NT2/D1 (cell line): ENCODE measurements around the gene GSG1L.
A peak's percentile ranks its signal among the peaks of the same experiment; 100 is the strongest.

Experiments
- DNase-seq: peaks from one replicate; pipeline ENCODE4 v3.0.0-alpha.2; 2011; ENCODE audit warnings: low read depth, low spot score
- H3K27me3 ChIP-seq: 2 replicates; pipeline ENCODE4 v1.6.0; 2011; ENCODE audit warnings: mild to moderate bottlenecking; ENCODE audit not compliant: insufficient read length, insufficient read depth
- H3K36me3 ChIP-seq: 2 replicates; pipeline ENCODE4 v1.6.1; 2011; ENCODE audit warnings: mild to moderate bottlenecking, low read length, mixed read lengths; ENCODE audit not compliant: insufficient read depth, insufficient read length
- H3K4me1 ChIP-seq: 2 replicates; pipeline ENCODE4 v1.5.1; 2011; ENCODE audit not compliant: insufficient read depth, insufficient read length
- H3K4me3 ChIP-seq: 2 replicates; pipeline ENCODE4 v1.5.1; 2011; ENCODE audit warnings: low read depth; ENCODE audit not compliant: insufficient read length
- H3K9ac ChIP-seq: 2 replicates; pipeline ENCODE4 v1.6.0; 2011; ENCODE audit warnings: low read depth; ENCODE audit not compliant: insufficient read length
- H3K9me3 ChIP-seq: 2 replicates; pipeline ENCODE4 v1.5.1; 2011; ENCODE audit warnings: mild to moderate bottlenecking, low read length; ENCODE audit not compliant: insufficient read depth
- SUZ12 ChIP-seq: IDR thresholded peaks from 2 replicates; pipeline ENCODE4 v1.6.1; 2011; ENCODE audit not compliant: insufficient read length, insufficient read depth; ENCODE audit errors: extremely low read depth
- YY1 ChIP-seq: IDR thresholded peaks from 2 replicates; pipeline ENCODE4 v1.6.1; 2011; ENCODE audit not compliant: insufficient read length, insufficient read depth
- ZNF274 ChIP-seq: IDR thresholded peaks from 2 replicates; pipeline ENCODE4 v1.6.1; 2011; ENCODE audit warnings: mild to moderate bottlenecking, low read depth, low read length

The GSG1L gene

DNA sequence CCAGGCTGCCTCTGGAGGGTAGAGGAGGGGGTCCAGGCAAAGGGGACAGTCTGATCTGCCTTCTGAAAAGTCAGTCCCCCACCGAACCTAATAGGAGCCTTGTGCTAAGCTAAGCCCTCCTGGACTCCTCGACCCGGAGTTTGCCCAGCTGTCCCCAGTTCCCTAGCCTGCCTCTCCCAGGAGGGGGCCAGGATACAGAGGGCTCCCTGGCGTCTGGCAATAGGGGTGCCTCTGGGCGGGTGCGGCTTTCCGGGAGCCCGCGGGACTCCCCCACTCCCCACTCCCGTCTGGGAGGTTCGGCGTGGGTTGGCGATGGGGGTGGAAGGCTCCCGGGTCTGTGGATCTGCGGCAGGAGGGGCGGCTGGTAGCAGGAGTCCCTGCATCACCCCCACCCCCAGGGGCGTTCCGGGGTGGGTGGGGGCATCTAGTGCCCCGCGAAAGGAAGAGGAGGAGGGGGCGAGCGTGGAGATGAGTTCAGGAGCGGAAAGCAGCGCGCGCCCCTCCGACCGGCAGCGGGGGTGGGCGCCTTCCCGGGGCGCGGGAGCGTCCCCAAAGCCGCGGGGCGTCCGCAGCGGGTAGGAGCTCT, 1.2 kb downstream of the GSG1L start:
- H3K9me3 ChIP-seq, result no peaks in the 10 kb centered on the region
- peaks cover 9% of the 10 kb centered on the region for H3K4me1 ChIP-seq
- DNase-seq, result no peak
- peak overlapping the region; percentile 71 for H3K9ac ChIP-seq
- peaks cover 40% of the 10 kb centered on the region for H3K27me3 ChIP-seq
- H3K36me3 ChIP-seq, result no peaks in the 10 kb centered on the region
- no peak for TF ChIP-seq SUZ12
- no peak for TF ChIP-seq ZNF274
- no peak for TF ChIP-seq YY1
- H3K4me3 ChIP-seq, result peak overlapping the region; percentile 65

DNA sequence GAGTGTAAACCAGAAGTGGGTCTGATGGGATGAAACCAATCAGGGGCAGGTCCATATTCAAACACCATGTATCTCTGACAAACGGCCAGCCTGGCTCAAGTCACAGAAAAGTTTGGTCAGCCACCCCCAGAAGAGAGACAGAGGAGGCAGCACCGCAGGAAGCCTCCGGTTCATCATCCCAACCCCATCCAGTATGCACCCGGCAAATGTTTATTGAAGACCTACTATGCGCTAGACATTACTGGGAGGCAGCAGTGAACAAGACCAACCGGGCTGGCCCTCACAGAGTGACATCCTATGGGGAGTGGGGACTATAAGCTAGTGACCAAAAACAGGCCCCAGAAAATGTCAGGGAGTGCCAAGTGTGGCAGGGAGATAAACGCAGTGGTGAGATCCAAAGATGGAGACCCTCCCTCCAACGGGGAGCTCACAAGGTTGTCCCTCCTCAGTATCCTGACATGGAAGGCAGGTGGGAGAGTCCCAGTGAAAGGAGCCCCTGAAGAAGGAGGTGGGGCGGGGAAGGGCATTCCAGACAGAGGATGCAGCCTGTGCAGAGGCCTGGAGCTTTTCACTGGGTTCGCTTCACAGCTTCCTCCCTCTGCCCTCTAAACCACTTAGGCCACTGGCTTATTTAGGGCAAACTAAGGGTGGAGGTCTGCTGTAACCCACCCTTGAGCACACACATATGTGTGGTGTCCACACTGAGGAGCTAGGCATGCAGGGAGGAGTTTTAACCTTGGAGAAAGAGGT, 2.0 kb downstream of the GSG1L start:
- H3K4me1 ChIP-seq, result peaks cover 6% of the 10 kb centered on the region
- TF ChIP-seq ZNF274, result no peak
- no peak overlapping the region for H3K9ac ChIP-seq
- no peaks in the 10 kb centered on the region for H3K9me3 ChIP-seq
- no peak for DNase-seq
- H3K27me3 ChIP-seq, result peaks cover 40% of the 10 kb centered on the region
- H3K36me3 ChIP-seq, result no peaks in the 10 kb centered on the region
- no peak overlapping the region for H3K4me3 ChIP-seq

DNA sequence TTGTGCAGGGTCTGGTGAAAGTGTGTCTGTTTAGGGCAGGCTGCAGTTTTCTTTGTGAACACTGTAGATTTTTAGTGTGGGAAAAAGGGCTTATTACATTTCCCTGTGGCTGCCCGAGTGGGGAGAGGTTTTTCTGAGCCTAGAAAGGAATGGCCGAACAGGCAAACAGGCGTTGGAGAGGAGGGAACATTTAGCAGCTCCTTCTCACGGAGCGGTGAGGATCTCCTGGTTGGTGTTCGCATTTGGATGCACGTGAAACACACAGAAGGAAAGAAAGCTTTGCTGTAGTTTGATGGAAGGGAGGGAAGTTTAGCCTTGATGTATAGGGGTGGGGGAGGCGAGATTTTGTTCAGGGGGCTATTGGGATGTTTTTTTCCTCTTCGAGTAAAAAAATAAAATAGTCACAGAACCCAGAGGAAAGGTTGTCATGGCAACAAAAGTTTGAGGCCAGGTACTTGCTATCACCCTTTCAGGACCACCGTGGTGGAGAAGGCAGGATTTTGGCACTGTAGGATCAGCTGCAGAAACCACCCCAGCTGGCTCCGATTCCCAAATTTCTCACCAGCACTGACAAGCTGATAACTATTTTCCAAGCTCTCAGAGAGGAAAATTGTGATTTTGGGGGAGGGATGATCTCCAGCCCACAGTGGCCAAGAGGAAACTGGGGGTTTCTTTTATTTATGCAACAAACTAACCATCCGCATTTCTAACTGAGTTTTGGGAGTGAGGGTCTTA, 3.5 kb downstream of the GSG1L start:
- DNase-seq, result no peak
- no peak overlapping the region for H3K9ac ChIP-seq
- H3K9me3 ChIP-seq, result no peaks in the 10 kb centered on the region
- H3K4me1 ChIP-seq, result peaks cover 3% of the 10 kb centered on the region
- no peak overlapping the region for H3K4me3 ChIP-seq
- TF ChIP-seq YY1, result no peak
- TF ChIP-seq SUZ12, result no peak
- TF ChIP-seq ZNF274, result no peak
- H3K27me3 ChIP-seq, result peaks cover 39% of the 10 kb centered on the region
- no peaks in the 10 kb centered on the region for H3K36me3 ChIP-seq

DNA sequence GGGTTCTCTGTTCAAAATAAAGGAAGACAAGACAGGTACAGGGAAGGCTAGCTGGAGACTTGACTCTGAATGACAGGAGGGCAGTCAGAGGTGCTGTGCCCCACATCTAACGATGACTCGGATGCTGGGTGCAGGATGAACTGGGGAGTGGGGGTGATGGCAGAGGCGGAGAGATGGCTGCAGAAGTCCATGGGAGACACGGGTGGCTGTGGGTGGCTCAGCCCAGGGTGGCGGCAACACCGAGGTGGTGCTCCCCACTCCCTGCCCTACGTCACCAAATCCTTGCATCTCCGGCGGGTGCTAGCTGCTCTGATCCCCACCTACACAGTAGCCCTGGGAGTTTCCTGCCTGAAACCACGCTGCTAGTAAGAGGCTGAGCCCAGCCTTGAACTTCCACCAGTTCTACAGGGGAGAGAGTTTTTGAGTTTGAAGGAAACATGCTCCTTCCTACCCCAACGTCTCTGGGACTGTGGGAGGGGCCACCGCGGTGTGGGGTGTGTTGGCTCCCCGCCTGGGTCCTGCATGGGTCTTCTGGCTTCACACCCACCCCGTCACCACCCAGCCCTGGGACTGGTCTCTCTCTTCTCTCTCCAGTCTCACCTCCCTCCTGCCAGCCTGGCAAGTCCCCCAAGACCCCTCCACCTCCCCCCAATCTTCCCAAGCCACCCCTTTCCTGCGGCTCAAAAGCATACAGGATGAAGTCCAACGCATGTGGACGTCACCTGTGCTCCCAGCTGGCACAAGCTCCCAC, 4.5 kb downstream of the GSG1L start:
- Histone ChIP-seq H3K9me3 (no peaks in the 10 kb centered on the region), H3K4me3 (no peak overlapping the region), H3K27me3 (peaks cover 29% of the 10 kb centered on the region), H3K9ac (no peak overlapping the region), H3K36me3 (no peaks in the 10 kb centered on the region), H3K4me1 (peaks cover 4% of the 10 kb centered on the region)
- DNase-seq, result no peak
- TF ChIP-seq YY1, result no peak
- no peak for TF ChIP-seq SUZ12
- no peak for TF ChIP-seq ZNF274

DNA sequence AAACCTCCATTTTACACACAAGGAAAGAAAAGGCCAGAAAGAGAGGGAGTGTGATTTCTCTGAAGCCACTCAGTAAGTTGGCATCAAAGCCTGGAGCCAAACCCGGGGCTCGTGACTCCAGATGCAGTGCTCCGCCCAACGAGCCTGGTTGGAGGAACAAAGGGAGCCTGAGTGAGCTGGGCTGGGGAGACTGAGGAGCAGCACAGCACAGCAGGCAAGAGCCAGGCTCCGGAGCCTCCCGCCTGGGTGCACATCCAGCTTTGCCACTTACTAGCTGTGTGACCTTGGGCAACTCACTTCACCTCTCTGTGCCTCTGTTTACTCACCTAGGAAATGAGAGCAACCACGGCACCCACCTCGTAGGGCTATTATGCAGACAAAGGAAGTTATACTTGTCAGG, 5.6 kb downstream of the GSG1L start:
- DNase-seq, result no peak
- TF ChIP-seq SUZ12, result no peak
- no peak for TF ChIP-seq ZNF274
- no peak for TF ChIP-seq YY1
- H3K27me3 ChIP-seq, result peaks cover 24% of the 10 kb centered on the region
- H3K4me1 ChIP-seq, result peaks cover 12% of the 10 kb centered on the region
- no peaks in the 10 kb centered on the region for H3K36me3 ChIP-seq
- H3K4me3 ChIP-seq, result no peak overlapping the region
- H3K9me3 ChIP-seq, result no peaks in the 10 kb centered on the region
- no peak overlapping the region for H3K9ac ChIP-seq

DNA sequence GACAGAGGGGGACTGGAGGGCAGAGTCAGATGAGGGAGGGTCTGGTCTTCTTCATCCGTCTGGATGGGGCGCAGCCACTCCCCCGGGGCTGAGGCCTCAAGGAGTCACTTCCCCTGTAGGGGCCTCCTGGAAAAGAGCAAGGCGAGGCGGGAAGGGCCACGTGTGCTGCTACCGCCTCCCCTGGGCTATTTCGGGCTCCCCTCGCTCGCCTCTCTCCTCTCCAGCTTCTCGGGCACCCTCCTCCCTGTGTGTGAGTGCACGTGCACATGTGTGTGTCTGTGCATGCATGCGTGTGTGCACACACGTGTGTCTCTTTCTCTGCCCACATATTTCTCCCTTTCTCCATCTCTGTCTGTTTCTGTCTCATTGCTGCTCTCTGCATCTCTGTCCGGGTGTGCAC, 10.1 kb downstream of the GSG1L start:
- DNase-seq, result no peak
- Histone ChIP-seq H3K4me1 (peaks cover 9% of the 10 kb centered on the region), H3K36me3 (no peaks in the 10 kb centered on the region), H3K9ac (no peak overlapping the region), H3K9me3 (peaks cover 9% of the 10 kb centered on the region), H3K27me3 (no peaks in the 10 kb centered on the region), H3K4me3 (no peak overlapping the region)
- TF ChIP-seq SUZ12 (no peak), YY1 (no peak), ZNF274 (no peak)
